AG08395 (cell line): ENCODE measurements around the gene ALDH1B1.
A peak's percentile ranks its signal among the peaks of the same experiment; 100 is the strongest.

Experiments
- DNase-seq: peaks from one replicate; pipeline ENCODE4 v3.0.0; 2012; ENCODE audit warnings: mixed read lengths, low spot score

ALDH1B1 gene

DNA sequence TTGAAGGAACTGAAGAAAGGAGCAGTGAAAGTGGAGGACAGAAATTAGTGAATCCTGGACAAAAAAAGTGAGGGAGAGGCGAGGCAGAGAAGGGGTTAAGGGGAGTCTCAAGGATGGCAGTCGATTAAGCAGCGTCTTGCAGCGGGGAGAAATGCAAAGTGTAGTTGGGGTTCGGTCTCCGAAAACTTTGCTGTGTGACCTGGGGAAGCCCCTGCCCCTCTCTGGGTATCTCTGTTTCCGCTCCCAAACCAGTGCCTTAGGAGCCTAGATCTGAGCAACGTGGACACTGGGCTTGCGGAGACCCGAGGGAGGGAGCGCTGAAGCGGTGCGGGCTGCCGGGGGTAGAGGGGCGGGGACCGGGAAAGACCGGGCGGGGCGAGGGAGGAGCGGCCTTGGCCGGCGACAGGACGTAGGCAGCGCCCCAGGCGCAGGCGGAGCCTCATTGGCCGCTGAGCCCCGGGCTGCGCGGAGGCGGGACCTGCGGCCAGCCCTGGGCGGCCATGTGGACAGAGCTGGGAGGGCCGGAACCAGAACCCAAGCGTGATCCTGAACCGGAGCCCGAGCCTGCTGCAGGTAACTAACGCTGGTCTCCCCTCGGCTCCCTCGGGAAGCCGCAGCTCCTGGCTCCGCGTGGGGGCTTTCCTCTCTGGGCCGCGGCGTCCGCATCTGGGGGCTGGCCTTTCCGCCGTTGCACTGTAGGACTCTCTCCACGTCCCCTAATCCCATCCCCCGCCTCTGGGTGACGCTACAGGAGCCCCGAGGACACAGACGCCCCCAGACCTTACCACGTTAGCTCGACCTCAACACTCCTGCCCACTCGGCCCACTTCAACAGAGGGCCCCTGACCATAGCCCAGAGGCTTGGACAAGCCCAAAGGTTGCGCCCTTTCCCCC is at the start of gene ALDH1B1:
Gene ALDH1B1, plus strand, starts transcription at position 468 of the 893 bp plus-strand sequence. CDS start 3,047 bp downstream, outside the sequence.
- peak; percentile 99 for DNase-seq

DNA sequence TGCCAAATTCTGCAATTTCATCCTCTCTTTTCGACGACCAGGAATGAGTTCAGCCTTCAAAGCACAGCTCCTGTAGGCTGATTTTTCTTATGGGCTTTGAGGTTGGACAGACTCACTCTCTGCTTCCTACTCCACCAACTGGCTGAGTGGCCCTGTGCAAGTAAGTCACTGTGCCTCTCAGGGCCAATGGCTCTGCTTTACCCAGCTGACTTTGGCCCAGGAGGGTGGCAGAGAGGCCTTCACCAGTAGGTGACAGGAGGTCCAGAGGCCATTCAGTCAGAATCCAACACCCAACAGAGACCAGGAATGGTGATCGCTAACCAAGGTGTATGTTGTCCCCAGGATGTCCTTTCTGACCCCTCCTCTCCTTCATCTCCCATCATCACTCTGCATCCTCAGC is 49.5 kb upstream of the ALDH1B1 start:
- DNase-seq, result no peak

DNA sequence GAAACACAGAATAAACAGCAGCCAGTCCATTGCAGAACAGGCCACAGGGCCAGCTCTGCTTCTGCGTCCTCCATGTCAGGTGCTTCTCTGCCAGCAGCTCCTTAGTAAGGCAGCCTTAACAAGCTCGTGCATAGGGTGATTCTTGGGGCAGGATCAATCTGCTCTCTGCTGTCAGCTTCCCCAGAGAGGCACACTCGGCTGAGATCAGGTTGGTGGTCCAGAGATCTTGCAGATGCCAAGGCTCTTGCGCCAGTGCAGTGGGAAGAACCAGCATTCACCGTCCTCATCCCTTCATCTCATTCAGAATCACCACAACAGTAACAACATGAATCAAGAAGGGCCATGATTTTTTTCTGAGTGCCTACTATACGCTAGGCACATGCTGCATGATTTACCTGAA is 49.0 kb upstream of the ALDH1B1 start:
- DNase-seq, result no peak

DNA sequence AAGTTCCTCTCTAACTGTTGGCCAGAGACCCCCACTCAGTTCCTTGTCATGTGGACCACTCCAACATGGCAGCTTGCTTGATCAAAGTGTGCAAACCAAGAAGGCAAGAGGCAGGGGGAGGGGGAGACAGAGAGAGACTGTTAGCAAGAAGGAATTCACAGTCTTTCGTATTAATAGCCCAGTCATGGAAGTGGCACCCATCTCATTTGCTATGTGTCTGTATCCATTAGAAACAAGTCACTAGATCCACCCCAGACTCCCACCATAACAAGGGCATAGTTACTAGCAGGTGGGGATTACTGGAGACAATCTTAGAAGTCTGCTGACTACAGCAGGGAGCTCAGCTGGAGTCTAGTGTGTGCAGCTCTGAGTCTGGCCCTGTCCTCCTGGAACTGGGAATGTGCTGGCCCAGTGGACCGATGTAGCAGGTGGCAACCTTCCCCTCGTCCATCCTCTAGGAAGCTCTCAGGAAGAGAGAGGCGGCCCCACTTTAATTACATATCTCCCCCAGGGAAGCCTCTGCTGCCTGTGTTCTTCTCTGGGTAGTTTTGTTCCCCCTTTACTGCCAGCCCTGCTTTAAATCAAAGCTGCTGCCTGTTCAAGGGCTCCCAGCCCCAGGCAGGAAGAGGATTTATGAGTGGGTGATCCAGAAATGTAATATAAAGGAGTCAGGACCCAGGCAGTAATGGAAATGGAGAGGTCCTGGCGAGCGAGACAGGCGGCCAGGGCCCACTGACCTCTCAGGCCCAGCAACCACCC is 47.8 kb upstream of the ALDH1B1 start:
- DNase-seq, result no peak

DNA sequence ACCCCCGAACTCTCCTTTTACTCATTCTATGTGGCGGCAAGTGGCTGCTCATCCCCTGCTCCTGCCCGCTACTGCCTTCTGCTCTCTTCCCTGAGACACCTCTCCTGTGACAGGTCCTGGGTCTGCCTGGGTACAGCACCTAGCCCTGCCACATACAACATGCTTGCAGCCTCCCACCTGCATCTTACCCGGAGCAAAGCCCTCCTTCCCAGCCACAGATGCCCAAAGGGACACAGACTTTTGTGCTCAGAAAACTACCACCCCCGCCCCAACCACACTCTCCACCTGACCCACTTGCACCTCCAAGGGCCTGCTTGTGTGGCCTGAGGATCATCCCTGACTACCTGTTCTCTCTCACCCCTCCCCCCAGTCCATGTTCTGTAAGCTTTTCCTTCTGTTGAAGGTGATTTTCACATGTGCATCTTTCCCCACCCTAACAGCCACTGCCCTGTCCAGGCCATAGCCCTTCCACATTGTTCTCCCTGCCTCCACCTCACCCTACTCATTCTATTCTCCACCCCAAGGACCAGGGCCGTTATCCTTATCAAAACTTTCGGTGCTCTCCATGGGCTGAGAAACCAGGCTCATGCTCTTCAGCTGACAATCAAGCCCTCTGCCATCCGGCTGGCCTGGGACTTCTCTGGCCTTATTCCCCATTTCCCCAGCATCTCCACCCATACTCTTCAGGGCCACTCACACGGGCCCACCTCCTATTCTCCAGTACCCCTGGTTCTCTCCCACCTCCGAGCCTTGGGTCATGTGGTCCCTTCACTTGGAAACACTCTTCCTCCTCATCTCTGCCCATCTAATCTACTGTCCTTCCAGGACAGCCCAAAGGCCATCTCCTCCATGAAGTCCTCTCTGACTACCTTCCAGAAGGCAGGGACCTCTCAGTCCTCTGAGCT is 46.4 kb upstream of the ALDH1B1 start:
- DNase-seq, result no peak

DNA sequence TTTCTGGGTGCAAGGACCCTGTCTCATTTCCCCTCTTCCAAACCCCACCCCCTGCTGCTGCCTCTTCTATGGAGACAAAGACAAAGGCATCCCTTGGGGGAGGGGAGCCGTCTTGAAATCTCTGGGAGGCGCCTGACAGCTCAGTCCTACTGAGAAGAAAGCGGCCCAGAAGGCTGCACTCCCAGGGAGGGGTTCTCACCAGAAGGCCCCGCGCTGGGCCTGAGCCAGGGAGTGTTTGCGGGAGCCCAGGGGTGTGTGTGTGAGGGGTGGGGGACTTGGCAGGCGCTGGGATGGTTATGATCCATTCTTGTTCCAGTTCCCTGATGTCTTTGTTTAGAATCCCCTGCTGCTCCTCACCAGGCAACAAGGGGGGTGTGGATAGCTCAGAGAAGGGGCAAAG is 45.7 kb upstream of the ALDH1B1 start:
- DNase-seq, result no peak

DNA sequence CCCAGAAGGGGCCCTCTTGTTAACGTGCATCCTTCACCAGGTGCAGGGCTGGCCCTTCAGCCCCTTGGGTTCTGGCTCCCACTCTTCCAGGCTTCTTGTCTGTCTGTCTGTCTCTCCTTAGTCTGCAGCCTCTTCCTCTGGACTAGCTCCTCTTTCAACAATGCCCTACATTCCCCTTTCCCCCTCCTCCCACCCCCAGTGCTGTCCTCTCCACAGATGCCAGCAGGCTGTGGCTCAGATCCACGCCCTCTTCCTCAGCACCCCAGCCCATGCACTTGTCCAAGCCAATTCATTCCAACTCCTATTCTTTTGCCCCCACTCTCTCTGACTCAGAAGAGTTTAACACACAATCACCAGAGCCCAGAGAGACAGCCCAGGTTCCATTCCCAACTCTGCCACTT is 45.2 kb upstream of the ALDH1B1 start:
- DNase-seq, result no peak

DNA sequence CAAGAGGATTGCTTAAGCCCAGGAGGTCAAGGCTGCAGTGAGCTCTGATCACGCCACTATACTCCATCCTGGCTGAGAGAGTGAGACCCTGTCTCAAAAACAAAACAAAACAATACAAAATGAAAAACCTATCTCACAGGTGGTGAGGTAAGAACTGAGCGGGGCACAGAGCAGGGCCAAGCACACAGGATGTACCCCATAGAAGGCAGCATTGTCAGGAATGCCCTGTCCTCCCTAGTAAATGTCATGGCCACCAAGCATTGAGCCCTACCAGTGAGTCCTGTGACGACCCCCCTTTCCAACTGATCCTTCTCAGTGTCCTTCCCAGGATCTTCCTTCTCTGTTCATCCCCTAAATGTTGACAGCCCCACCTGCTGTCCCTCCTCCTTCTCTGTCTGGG is 44.6 kb upstream of the ALDH1B1 start:
- no peak for DNase-seq

DNA sequence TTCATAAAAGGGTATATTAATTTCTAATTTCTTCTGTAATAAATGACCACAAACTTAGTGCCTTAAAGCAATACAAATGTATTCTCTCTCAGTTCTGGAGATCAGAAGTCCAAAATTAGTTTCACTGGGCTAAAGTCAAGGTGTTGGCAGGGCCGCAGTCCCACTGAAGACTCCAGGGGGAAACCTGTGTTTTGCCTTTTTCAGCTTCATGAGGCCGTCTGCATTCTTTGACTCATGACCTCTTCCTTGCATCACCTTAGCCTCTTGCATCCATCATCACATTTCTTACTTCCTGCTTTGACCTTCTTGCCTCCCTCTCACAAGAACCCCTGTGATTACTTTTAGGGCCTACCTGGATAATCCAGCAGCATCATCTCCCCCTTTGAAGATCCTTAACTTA is 42.0 kb upstream of the ALDH1B1 start:
- no peak for DNase-seq

DNA sequence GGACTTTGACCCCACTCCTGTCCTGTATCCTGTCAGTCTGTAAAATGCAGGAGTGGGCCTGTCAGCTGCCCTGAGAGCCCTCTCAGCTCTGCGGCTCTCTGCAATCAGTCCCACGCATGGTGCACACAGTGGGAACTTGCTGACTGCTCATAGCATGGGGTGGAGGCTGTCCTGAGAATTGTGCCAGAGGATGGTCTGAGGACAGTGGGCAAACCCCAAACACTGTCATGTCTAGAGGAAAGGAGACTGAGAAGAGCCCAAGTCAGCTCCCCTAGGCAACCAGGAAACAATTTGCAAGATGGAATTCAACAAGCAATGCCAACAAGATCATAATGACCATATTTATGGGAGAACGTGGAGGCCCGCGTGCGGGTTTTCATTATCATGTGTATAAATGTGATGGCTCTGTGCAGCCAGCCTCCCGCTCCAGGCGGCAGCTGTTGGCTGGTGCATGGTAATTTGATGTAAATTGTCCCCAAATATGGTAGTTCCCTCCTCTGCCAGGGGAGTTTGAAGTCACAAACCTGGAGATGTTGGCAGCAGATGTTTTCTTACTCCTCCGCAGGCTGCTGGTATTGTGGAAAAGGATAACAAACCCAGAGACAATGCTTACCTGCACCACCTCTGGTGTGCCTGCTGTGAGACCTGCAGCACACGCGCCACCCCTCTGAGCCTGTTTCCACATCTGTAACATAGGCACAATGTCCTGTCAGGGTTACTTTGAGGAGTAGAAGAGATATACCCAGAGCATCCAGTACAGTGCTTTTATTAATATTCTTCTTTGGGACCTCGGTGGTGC is 39.8 kb upstream of the ALDH1B1 start:
- DNase-seq, result no peak

DNA sequence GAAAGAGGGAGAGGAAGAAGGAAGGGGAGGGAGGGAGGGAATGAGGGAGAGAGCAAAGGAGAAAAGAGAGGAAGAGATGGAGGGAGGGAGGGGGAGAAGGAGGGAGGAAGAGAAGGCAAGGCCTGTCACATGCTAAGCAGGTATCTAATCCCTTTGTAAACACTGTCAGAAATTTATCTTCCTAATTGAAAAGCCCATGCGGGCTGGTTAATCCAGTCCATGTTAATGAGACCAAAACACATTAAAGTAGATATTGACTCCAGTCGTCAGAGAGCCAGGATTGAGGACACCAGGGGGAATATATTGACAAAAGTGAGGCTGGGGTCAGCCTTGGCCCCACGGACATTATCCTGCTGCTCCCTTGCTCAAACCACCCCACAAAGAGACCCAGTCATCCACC is 37.4 kb upstream of the ALDH1B1 start:
- no peak for DNase-seq

DNA sequence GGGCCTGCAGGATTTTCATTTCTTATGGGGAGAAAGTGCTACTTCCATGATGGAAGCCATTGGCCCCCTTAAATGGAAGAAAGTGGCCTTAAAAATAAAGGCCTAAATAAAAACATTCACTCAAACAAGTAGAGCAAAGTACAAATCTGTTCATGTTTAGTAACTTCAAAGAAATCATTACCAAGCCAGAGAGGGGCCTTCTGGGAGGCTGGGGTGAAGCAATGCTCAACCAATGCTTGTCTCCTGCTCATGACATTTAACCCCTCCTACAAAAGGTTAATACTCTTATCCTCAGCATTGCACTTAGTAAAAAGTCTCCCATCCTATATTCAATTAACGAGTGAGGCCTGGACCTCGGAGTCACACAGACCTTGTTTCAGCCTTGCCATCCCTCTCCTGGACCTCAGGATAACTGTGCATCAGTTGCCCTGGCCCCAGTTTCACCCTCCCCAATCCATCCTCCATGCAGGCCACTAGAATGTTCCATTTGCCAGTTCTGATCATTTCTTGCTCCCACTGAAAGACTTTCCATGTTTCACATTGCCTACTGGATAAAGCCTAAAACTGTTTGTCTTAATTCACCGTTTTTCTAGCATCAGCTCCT is 36.9 kb upstream of the ALDH1B1 start:
- no peak for DNase-seq

DNA sequence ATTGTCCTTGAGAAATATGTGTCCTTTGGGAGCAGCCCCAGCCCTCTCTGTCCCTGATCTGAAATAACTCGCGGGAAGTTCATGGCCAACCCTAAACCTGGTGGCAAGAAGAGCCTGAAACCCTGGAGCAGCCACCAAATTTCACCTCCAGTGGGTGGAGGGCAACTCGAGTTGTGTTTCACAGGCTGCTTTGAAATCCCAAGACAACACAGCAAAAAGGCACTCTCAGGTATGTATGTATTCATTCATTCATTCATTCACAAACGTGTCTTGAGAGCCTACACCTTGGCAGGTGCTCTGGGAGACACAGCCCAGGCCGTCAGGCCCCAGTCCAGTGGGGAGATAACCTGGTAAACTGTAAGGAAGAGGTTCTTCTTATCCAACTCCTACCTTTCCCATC is 35.7 kb upstream of the ALDH1B1 start:
- DNase-seq, result no peak

DNA sequence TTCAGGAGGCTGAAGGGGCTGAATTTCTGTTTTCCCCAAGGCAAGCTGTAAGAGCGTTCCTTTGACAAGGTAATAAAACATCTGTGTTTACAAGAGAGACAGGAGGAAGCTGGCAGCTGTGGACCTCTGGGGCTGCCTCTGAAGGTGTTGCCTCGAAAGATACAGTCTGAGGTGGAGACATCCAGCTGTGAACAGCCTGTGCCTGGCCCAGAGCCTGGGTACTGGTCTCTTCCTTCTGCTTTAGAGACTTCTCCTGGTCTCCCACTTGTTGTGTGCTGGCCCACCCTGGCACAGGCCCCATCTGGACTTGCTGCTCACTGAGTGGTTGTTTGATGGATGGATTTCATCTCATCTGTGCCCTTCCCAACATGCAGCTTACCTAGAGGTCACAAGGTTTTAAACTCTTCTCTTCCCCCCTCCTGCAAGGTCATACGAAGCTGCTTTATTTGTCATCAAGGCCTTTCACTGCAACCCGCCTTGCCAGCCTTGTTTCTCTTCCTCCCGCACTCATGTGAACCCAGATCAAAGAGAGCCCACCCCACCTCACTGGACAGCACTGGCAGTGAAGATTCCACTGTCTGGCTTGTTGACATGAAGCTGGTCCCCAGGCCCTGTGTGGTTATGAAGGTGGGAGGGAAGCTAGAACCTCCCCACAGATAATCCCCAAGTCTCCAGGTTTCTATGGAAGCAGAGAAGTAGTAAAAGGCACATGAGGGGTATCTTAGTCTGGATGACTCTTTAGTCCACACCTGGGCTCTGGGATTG is 35.0 kb upstream of the ALDH1B1 start:
- no peak for DNase-seq

DNA sequence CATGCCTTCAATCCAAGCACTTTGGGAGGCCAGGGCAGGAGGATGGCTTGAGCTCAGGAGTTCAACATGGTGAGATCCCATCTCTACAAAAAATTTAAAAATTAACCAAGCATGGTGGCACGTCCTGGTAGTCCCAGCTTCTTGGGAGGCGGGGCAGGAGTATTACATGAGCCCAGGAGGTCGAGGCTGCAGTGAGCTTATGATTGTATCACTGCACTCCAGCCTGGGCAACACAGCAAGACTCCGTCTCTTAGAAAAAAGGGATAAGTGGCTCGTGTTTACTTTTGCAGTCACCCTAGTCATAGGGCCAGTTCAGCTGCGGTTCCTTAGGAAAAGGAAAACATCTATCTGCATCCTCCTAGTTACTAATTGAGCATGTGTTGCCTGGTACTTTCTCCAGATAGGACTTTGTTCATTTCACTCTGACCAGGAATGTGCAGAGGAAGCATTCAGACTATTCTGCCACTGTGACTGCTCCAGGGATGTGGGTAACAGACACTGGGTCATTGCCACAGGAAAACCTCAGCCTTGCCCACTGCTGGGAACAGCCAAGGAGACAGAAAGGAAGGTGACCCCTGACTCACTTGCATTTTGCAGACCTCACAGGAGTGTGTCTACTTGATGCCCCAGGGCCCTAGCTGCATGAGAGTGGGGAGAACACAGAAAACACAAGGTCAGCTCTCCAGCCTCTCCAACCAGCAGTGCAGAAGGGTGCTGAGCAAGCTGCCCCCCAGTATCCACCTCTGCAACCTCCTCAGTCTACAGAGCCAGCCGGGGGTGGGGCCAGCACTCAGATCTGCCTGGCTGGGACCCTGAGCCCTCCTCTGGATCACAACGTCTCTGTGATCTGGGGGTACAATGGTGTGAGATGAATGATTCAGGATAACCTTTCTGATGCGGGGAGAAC is 33.9 kb upstream of the ALDH1B1 start:
- no peak for DNase-seq

DNA sequence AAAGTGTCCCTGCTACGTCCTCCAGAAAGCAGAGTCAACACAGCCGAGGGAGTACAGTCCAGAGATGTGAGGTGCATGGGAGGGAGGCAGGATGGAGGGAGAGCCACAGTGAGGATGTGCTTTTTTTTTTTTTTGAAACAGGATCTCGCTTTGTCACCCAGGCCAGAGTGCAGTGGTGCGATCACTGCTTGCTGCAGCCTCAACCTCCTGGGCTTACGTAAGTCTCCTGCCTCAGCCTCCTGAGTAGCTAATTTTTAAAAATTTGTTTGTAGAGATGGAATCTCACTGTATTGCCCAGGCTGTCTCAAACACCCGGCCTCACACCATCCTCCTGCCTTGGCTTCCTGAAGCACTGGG is 33.2 kb upstream of the ALDH1B1 start:
- DNase-seq, result no peak

DNA sequence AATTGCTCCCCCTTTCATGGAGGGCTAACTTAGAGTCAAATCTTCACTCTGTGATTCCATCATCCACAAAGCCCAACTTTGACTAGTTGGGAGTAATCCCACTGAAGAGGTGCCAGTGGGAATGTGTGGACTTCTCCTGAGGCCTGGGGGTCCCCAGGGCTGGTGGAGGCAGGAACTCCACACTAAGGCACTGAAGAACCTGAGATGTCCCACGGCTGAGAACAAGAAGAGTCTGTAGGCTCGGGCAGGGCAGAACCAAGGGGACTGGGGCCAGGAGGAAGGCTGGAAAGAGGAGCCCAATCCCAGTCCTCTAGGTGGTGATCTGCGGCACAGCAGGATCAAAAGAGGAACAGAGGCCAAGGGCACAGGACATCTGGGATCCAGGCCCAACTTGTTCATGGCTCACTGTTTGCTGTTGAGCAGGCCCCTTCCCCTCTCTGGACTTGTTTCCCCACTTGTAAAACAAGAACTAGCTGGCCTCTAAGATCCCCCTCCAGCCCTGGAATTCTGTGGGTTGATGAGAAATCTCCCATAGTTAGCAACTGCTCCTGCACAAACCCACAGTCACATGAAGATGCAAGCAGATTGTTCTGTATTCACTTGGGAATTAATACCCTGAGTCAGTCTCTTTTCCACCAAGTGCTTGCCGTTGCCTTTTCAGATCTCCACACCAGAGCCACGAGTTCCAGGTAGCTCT is 32.7 kb upstream of the ALDH1B1 start:
- peak; percentile 38 for DNase-seq

DNA sequence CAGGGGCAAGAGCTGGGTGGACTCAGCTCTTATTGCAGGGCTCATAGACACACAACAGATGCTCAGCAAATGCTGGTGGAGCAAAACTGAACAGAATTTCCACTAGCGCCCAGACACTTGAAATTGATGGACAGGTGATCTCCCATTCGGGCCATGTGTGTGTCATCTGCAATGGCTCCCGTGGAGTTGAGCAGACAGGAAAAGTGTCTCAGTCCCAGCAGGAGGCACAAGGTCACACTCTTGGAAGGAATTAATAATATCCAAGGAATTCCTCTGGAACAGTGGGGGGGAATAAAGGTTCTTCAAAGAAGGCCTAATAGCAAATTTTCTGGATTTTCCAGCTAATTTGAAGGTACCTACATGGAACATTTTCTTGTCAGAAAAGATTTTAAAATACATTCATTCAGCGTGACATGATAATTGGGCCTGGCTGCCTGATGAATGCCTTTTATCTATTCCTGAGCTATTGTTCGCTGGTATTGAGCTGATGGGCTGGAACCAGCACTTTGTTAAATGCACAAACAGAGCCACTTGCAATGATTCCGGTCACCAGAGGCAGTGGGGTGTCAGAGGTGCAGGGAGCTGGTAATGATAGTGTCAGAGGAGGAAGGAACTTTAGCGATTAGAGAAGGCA is 31.5 kb upstream of the ALDH1B1 start:
- DNase-seq, result no peak
